GM23338 (cell line): ENCODE measurements around the gene CREB3L2. TPM values are rescaled to one million over a fixed set of nuclear protein-coding genes. Genes with fewer than 3 reads are reported as not detected.

Experiments
- ATAC-seq: fragments of 200-7000 bp; cut with Tn5 transposase; 3 replicates; pipeline ENCODE4 v1.9.1; 2020
- DNase-seq: peaks from one replicate; pipeline ENCODE4 v3.0.0-alpha.2; 2015; ENCODE audit warnings: low spot score
- H2AFZ ChIP-seq: fragments of 200-600 bp; sonication (generic); 2 replicates; pipeline ENCODE4 v1.8.0; 2016; ENCODE audit warnings: antibody characterized with exemption, mild to moderate bottlenecking, moderate library complexity
- H3F3A ChIP-seq: fragments of 200-600 bp; sonication (generic); replicated peaks from 2 replicates; pipeline ENCODE4 v1.8.0; 2017; ENCODE audit warnings: antibody characterized with exemption, mixed run types, low read depth
- H3K27ac ChIP-seq: fragments of 200-600 bp; sonication (generic); 2 replicates; pipeline ENCODE4 v1.6.1; 2016; ENCODE audit warnings: low read depth
- H3K27me3 ChIP-seq: fragments of 200-600 bp; sonication (generic); 2 replicates; pipeline ENCODE4 v1.8.0; 2016; ENCODE audit warnings: mild to moderate bottlenecking, mixed run types, moderate library complexity; ENCODE audit not compliant: insufficient read depth
- H3K36me3 ChIP-seq: fragments of 200-600 bp; sonication (generic); 2 replicates; pipeline ENCODE4 v1.8.0; 2016; ENCODE audit warnings: mild to moderate bottlenecking; ENCODE audit not compliant: insufficient read depth
- H3K4me1 ChIP-seq: fragments of 200-600 bp; sonication (generic); 2 replicates; pipeline ENCODE4 v1.8.0; 2016; ENCODE audit warnings: mild to moderate bottlenecking, moderate library complexity; ENCODE audit not compliant: insufficient read depth
- H3K4me2 ChIP-seq: fragments of 200-600 bp; sonication (generic); 2 replicates; pipeline ENCODE4 v1.7.1; 2017; ENCODE audit warnings: mixed run types
- H3K4me3 ChIP-seq: fragments of 200-600 bp; sonication (generic); 2 replicates; pipeline ENCODE4 v1.6.1; 2016; ENCODE audit warnings: mixed run types
- H3K79me2 ChIP-seq: fragments of 200-600 bp; sonication (generic); replicated peaks from 2 replicates; pipeline ENCODE4 v1.8.0; 2017; ENCODE audit warnings: mild to moderate bottlenecking; ENCODE audit not compliant: insufficient read depth
- H3K9me2 ChIP-seq: fragments of 200-600 bp; sonication (generic); 2 replicates; pipeline ENCODE4 v1.8.0; 2017; ENCODE audit not compliant: insufficient read depth
- H4K20me1 ChIP-seq: fragments of 200-600 bp; sonication (generic); replicated peaks from 2 replicates; pipeline ENCODE4 v1.8.0; 2017; ENCODE audit warnings: mild to moderate bottlenecking; ENCODE audit not compliant: insufficient read depth
- H3K27ac Mint-ChIP-seq: 2 replicates; pipeline ENCODE4 v1.8.0; 2020; ENCODE audit warnings: inconsistent platforms, mild to moderate bottlenecking, moderate library complexity, mixed read lengths
- H3K27me3 Mint-ChIP-seq: 3 replicates; pipeline ENCODE4 v1.8.0; 2022; ENCODE audit warnings: low read depth, mild to moderate bottlenecking, moderate library complexity, mixed read lengths, inconsistent platforms; ENCODE audit not compliant: insufficient read depth, poor library complexity
- H3K36me3 Mint-ChIP-seq: 3 replicates; pipeline ENCODE4 v1.8.0; 2021; ENCODE audit warnings: low read depth, mild to moderate bottlenecking, inconsistent platforms, moderate library complexity, mixed read lengths
- H3K4me1 Mint-ChIP-seq: 3 replicates; pipeline ENCODE4 v1.8.0; 2020; ENCODE audit warnings: mild to moderate bottlenecking, inconsistent platforms, mixed read lengths
- H3K4me3 Mint-ChIP-seq: 3 replicates; pipeline ENCODE4 v1.8.0; 2021; ENCODE audit warnings: moderate library complexity, mild to moderate bottlenecking, inconsistent platforms, mixed read lengths
- H3K9me3 Mint-ChIP-seq: 3 replicates; pipeline ENCODE4 v1.8.0; 2020; ENCODE audit warnings: moderate library complexity, mild to moderate bottlenecking, inconsistent platforms, mixed read lengths
- CREB1 ChIP-seq: fragments of 250-450 bp; sonication (Bioruptor Pico); IDR thresholded peaks from 2 replicates; pipeline ENCODE4 v1.5.0; 2020; ENCODE audit warnings: low read depth, mild to moderate bottlenecking, moderate library complexity
- CTCF ChIP-seq, 2 experiments: fragments of 200-600 bp in 1 of 2; sonication (generic) in 1 of 2; conservative IDR thresholded peaks; 2 replicates each; pipeline versions ENCODE4 v1.5.1 to v1.6.1; 2016 to 2017; ENCODE audit warnings: antibody characterized with exemption in 2 of 2, low read depth in 2 of 2, mild to moderate bottlenecking in 2 of 2, moderate library complexity in 1 of 2
- EZH2 ChIP-seq: fragments of 200-600 bp; sonication (generic); IDR thresholded peaks from one replicate; pipeline ENCODE4 v1.8.0; 2017; ENCODE audit warnings: antibody characterized with exemption, mild to moderate bottlenecking, low read depth; ENCODE audit not compliant: unreplicated experiment
- JUNB ChIP-seq: IDR thresholded peaks from one replicate; pipeline ENCODE4 v1.6.1; 2016; ENCODE audit warnings: antibody characterized with exemption; ENCODE audit not compliant: unreplicated experiment
- NANOG ChIP-seq: IDR thresholded peaks from 2 replicates; pipeline ENCODE4 v1.6.1; 2016; ENCODE audit warnings: antibody characterized with exemption, borderline replicate concordance
- STAT1 ChIP-seq: IDR thresholded peaks from one replicate; pipeline ENCODE4 v1.6.1; 2016; ENCODE audit warnings: antibody characterized with exemption; ENCODE audit not compliant: unreplicated experiment
- ZNF114 ChIP-seq: fragments of 250-450 bp; sonication (Bioruptor Pico); IDR thresholded peaks from 2 replicates; pipeline ENCODE4 v1.5.0; 2020; ENCODE audit warnings: mild to moderate bottlenecking, moderate library complexity
- ZNF331 ChIP-seq: fragments of 250-450 bp; sonication (Bioruptor Pico); IDR thresholded peaks from 2 replicates; pipeline ENCODE4 v1.5.0; 2020; ENCODE audit warnings: low read depth, mild to moderate bottlenecking, moderate library complexity
- ZNF462 ChIP-seq: fragments of 250-450 bp; sonication (Bioruptor Pico); IDR thresholded peaks from 2 replicates; pipeline ENCODE4 v1.5.0; 2020; ENCODE audit warnings: mild to moderate bottlenecking, moderate library complexity
- polyA plus RNA-seq: library from polyadenylated mRNA; unstranded; fragments of >200 nt; fragmentation: Nextera tagmentation; extraction: Ambion mirVana; gene quantifications from 2 replicates; pipeline ENCODE4 v1.2.1, GENCODE V29; 2016
- total RNA-seq: library from RNA; depleted of rRNA; stranded (reverse); fragments of >200 nt; shearing (Covaris generic); gene quantifications from 2 replicates; pipeline ENCODE4 v1.2.3, GENCODE V29; 2014

CREB3L2 gene
- total and polyA plus RNA-seq, 2 experiments from 2014 or later = 14.5 to 27.1 TPM

- no peak for TF ChIP-seq ZNF331 (CRISPR knock-in tag)
- no peak for TF ChIP-seq NANOG
- TF ChIP-seq ZNF114 (CRISPR knock-in tag) = no peak
- no peak for TF ChIP-seq CTCF (conservative IDR thresholded peaks at IDR 0.05; ENCODE audit: low read depth in 2 of 2)
- TF ChIP-seq ZNF462 (CRISPR knock-in tag) = no peak
- TF ChIP-seq STAT1 = no peak
- no peak for TF ChIP-seq CREB1 (CRISPR knock-in tag)
- TF ChIP-seq JUNB = no peak
- TF ChIP-seq EZH2 = no peak
- Histone ChIP-seq H3F3A (no peaks in the 10 kb centered on the region), H3K4me3 (no peak overlapping the region), H3K27ac (no peak overlapping the region), H4K20me1 (no peaks in the 10 kb centered on the region), H3K4me2 (no peak overlapping the region), H3K27me3 (no peaks in the 10 kb centered on the region), H3K9me2 (no peaks in the 10 kb centered on the region), H2AFZ (no peak overlapping the region), H3K79me2 (no peaks in the 10 kb centered on the region), H3K4me1 (peaks cover 8% of the 10 kb centered on the region; the same call in 1 of the 2 replicates), H3K36me3 (no peaks in the 10 kb centered on the region; the same call in 1 of the 2 replicates)
- H3K4me1 Mint-ChIP-seq = peaks cover 20% of the 10 kb centered on the region
- peaks cover 3% of the 10 kb centered on the region for H3K27me3 Mint-ChIP-seq
- no peak overlapping the region for H3K4me3 Mint-ChIP-seq
- H3K36me3 Mint-ChIP-seq = peaks cover 32% of the 10 kb centered on the region
- no peak overlapping the region for H3K27ac Mint-ChIP-seq
- DNase-seq (no peak), ATAC-seq (no peak)
- H3K9me3 Mint-ChIP-seq = no peaks in the 10 kb centered on the region; the same call in 2 of the 3 replicates
Observed at GRCh38 chr7:137870684-137871083, 131.2 kb downstream of the CREB3L2 start.
